ENCODE measurements around the gene APAF1.

DNA sequence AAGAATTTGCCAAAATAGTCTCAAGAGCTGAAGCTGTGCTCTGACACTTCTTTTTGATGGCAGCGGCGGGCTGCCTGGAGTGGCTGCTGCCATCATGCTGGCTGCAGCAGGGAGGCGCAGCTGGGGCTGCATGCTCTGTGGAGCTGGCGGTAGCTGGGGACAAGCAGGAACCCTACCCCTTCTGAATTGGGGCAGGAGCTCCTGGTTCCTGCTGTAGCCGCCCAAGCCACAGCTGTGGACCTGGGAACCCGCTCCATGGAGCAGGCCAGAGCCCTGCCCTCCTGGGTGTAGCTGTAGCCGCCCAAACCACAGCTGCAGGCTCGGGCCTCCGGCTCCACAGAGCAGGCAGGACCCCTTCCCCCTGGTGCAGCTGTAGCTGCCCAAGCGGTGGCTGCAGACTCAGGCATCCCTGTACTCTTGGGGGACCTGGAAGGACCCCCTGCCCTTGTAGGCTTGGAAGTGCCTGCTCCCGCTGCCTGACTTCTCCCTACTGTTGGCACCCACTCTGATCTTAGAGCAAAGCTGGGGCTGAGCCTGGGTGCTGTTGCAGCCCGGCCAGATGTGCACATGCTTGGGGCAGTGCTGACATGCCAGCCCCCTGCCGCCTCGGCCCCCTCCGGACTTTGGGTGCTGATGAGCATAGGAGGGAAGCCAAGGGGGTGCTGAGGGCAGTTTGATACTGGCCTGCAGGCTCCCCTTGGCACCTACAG, 33.3 kb downstream of the APAF1 start:
- TF ChIP-seq POLR2AphosphoS5 (IDR thresholded peaks at IDR 0.05; ENCODE audit: borderline replicate concordance, low read depth, low read length) (no peak), EZH2 (IDR thresholded peaks at IDR 0.05) (no peak), FOXP2 (optimal IDR thresholded peaks at IDR 0.05; ENCODE audit: control extremely low read depth, extremely low read length, insufficient read depth) (no peak)

All from SK-N-MC (cell line).